SK-N-SH (cell line): ENCODE data around the gene PIK3R5.

Experiments
- EP300 ChIP-seq, 2 experiments: IDR thresholded peaks; 2 replicates each; pipeline versions ENCODE4 v1.4.0 to v1.6.1; 2012; ENCODE audit warnings: borderline replicate concordance in 1 of 2, low read depth in 1 of 2, low read length in 1 of 2
- JUND ChIP-seq: IDR thresholded peaks from 2 replicates; pipeline ENCODE4 v1.4.0; 2012
- RAD21 ChIP-seq: IDR thresholded peaks from 2 replicates; pipeline ENCODE4 v1.6.1; 2012; ENCODE audit warnings: mild to moderate bottlenecking, low read length
- RXRA ChIP-seq: IDR thresholded peaks from 2 replicates; pipeline ENCODE4 v1.4.0; 2012; ENCODE audit warnings: low read depth, mild to moderate bottlenecking, borderline replicate concordance
- SIN3A ChIP-seq: IDR thresholded peaks from 2 replicates; pipeline ENCODE4 v1.6.1; 2012; ENCODE audit warnings: low read depth, mild to moderate bottlenecking, low read length, moderate library complexity, borderline replicate concordance
- TCF12 ChIP-seq: IDR thresholded peaks from 2 replicates; pipeline ENCODE4 v1.4.0; 2012
- TF ChIP-seq, protein P1 (sequence below): fragments of 200-600 bp; sonication (generic); IDR thresholded peaks from 2 replicates; pipeline ENCODE4 v1.6.1; 2017; ENCODE audit warnings: antibody characterized with exemption, mild to moderate bottlenecking, moderate library complexity
- TF ChIP-seq, protein P2 (sequence below): IDR thresholded peaks from 2 replicates; pipeline ENCODE4 v1.4.0; 2012; ENCODE audit warnings: low read depth, borderline replicate concordance
- TF ChIP-seq, protein P3 (sequence below): IDR thresholded peaks from 2 replicates; pipeline ENCODE4 v1.4.0; 2012; ENCODE audit warnings: low read depth

DNA sequence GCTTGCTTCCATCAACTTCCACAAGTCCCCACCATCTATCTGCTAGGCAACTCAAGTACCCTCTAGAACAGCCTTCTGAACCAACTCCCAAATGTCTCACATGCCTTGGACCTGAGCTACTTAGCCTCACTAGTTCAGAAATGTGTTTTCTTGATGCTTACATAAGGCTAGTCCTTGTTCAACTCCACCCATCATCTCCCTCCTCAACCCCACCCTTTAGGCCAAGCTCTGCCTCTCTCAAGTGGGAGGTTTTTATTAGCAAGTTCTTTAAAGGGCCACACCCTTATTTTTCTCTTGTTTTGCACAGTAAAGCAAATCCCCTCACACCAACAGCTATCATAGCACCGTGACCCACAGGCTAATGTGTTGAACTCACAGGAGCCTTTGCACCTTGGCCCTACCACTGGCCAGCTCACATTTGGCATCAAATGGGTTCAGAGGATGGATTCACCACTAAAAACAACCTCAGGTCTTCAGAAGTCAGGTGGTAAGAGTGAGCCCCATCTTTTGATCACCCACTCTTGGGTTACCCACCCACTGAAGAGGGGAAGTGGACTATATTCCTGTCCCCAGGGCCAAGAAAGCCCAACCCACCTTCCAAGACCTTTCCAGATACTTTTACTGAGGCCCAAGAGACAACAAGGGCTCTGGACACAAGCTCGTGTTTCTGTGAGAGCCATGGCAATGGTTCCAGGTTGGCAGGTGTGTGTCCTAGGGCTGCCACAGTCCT is 12.2 kb downstream of the PIK3R5 start:
- TF ChIP-seq JUND (no peak), TCF12 (no peak), SIN3A (no peak), RXRA (no peak), EP300 (IDR thresholded peaks at IDR 0.05; ENCODE audit: borderline replicate concordance in 1 of 2, low read depth in 1 of 2, low read length in 1 of 2) (no peak), RAD21 (no peak)
- TF ChIP-seq, protein P1, sequence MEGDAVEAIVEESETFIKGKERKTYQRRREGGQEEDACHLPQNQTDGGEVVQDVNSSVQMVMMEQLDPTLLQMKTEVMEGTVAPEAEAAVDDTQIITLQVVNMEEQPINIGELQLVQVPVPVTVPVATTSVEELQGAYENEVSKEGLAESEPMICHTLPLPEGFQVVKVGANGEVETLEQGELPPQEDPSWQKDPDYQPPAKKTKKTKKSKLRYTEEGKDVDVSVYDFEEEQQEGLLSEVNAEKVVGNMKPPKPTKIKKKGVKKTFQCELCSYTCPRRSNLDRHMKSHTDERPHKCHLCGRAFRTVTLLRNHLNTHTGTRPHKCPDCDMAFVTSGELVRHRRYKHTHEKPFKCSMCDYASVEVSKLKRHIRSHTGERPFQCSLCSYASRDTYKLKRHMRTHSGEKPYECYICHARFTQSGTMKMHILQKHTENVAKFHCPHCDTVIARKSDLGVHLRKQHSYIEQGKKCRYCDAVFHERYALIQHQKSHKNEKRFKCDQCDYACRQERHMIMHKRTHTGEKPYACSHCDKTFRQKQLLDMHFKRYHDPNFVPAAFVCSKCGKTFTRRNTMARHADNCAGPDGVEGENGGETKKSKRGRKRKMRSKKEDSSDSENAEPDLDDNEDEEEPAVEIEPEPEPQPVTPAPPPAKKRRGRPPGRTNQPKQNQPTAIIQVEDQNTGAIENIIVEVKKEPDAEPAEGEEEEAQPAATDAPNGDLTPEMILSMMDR = no peak
- TF ChIP-seq, protein P2, sequence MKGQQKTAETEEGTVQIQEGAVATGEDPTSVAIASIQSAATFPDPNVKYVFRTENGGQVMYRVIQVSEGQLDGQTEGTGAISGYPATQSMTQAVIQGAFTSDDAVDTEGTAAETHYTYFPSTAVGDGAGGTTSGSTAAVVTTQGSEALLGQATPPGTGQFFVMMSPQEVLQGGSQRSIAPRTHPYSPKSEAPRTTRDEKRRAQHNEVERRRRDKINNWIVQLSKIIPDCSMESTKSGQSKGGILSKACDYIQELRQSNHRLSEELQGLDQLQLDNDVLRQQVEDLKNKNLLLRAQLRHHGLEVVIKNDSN = no peak
- TF ChIP-seq, protein P3, sequence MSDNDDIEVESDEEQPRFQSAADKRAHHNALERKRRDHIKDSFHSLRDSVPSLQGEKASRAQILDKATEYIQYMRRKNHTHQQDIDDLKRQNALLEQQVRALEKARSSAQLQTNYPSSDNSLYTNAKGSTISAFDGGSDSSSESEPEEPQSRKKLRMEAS = no peak
